GM12878 (cell line): ENCODE measurements around the gene ATP5PD. TPM values are rescaled to one million over a fixed set of nuclear protein-coding genes. Genes with fewer than 3 reads are reported as not detected.

Experiments
- ATAC-seq: fragments of 200-7000 bp; cut with Tn5 transposase; 3 replicates; pipeline ENCODE4 v1.9.1; 2020; ENCODE audit warnings: mild to moderate bottlenecking, moderate library complexity
- BruUV-seq: library from RNA; stranded (reverse); fragments of 400-500 nt; replicated peaks from 2 replicates; lab custom pipeline; 2021; lab: Mats Ljungman, UMichigan
- CTCF ChIA-PET: fragments of 300-600 bp; sonication (Branson Sonifier 250); formaldehyde crosslinking; extraction: SDS; loops from one replicate; lab custom pipeline; 2021; ENCODE audit warnings: inconsistent platforms; lab: Yijun Ruan, JAX
- POLR2A ChIA-PET: fragments of 350-600 bp; formaldehyde crosslinking; extraction: SDS; loops from one replicate; lab custom pipeline; 2021; ENCODE audit warnings: inconsistent platforms; lab: Charles Lee
- RAD21 ChIA-PET: fragments of 300-600 bp; sonication (Branson Sonifier 250); formaldehyde crosslinking; loops from one replicate; lab custom pipeline; 2023; ENCODE audit warnings: antibody characterized with exemption; ENCODE audit not compliant: unreplicated experiment; lab: Charles Lee
- SMC1A ChIA-PET: fragments of 300-600 bp; sonication (Branson Sonifier 250); formaldehyde crosslinking; loops from one replicate; lab custom pipeline; 2023; ENCODE audit not compliant: unreplicated experiment, uncharacterized antibody; lab: Charles Lee
- DNase-seq: peaks from one replicate; pipeline ENCODE4 v3.0.0-alpha.2; 2011; ENCODE audit warnings: low read depth, low spot score
- FAIRE-seq: peaks from 3 replicates; lab custom pipeline; 2011; peaks lifted over from hg19 to GRCh38; lab: Jason Lieb, UNC
- H2AFZ ChIP-seq: 2 replicates; pipeline ENCODE4 v1.6.0; 2011; ENCODE audit warnings: low read depth, low read length, control low read depth; ENCODE audit not compliant: control insufficient read depth
- H3K27ac ChIP-seq: 2 replicates; pipeline ENCODE4 v1.5.1; 2011; ENCODE audit warnings: control low read depth; ENCODE audit not compliant: control insufficient read depth, insufficient read depth
- H3K27me3 ChIP-seq, 2 experiments: replicated peaks in 1 of 2; 2 replicates each; pipeline versions ENCODE4 v1.6.0 to v1.6.1; 2011; ENCODE audit warnings: low read length in 1 of 2; ENCODE audit not compliant: control insufficient read depth in 2 of 2, insufficient read depth in 2 of 2
- H3K36me3 ChIP-seq, 2 experiments: 2 replicates each; pipeline ENCODE4 v1.5.1; 2011; ENCODE audit warnings: low read length in 1 of 2; ENCODE audit not compliant: control insufficient read depth in 2 of 2, insufficient read depth in 2 of 2
- H3K4me1 ChIP-seq: 2 replicates; pipeline ENCODE4 v1.6.1; 2011; ENCODE audit warnings: mild to moderate bottlenecking, low read length, moderate library complexity, mixed read lengths; ENCODE audit not compliant: control insufficient read depth, insufficient read depth
- H3K4me2 ChIP-seq: 2 replicates; pipeline ENCODE4 v1.6.0; 2011; ENCODE audit warnings: control low read depth; ENCODE audit not compliant: control insufficient read depth, insufficient read depth
- H3K4me3 ChIP-seq: fragments of 200-600 bp; sonication (generic); 2 replicates; pipeline ENCODE4 v1.5.1; 2016
- H3K79me2 ChIP-seq: 2 replicates; pipeline ENCODE4 v1.6.0; 2011; ENCODE audit warnings: low read length; ENCODE audit not compliant: control insufficient read depth, insufficient read depth
- H3K9ac ChIP-seq: 2 replicates; pipeline ENCODE4 v1.8.0; 2011; ENCODE audit warnings: low read length, control low read depth, mixed read lengths; ENCODE audit not compliant: control insufficient read depth, insufficient read depth
- H3K9me3 ChIP-seq: replicated peaks from 3 replicates; pipeline ENCODE4 v1.5.1; 2011; ENCODE audit warnings: mild to moderate bottlenecking, low read length; ENCODE audit not compliant: control insufficient read depth, insufficient read depth
- H4K20me1 ChIP-seq: 2 replicates; pipeline ENCODE4 v1.6.0; 2011; ENCODE audit not compliant: control insufficient read depth, insufficient read depth
- ATF3 ChIP-seq: IDR thresholded peaks from 2 replicates; pipeline ENCODE4 v1.6.1; 2011; ENCODE audit warnings: low read depth, mild to moderate bottlenecking, low read length, moderate library complexity, borderline replicate concordance; ENCODE audit errors: extremely low read depth
- BRCA1 ChIP-seq: IDR thresholded peaks from 2 replicates; pipeline ENCODE4 v1.6.1; 2011; ENCODE audit warnings: low read depth, low read length, improper control_type of control experiment
- CEBPB ChIP-seq, 2 experiments: fragments of 150-350 bp in 1 of 2; IDR thresholded peaks; 2 replicates each; pipeline ENCODE4 v1.6.1; 2012 to 2014; ENCODE audit warnings: low read depth in 2 of 2, low read length in 2 of 2, borderline replicate concordance in 1 of 2, inconsistent platforms in 1 of 2
- IRF3 ChIP-seq: fragments of 450-650 bp; IDR thresholded peaks from 2 replicates; pipeline ENCODE4 v1.6.1; 2014; ENCODE audit warnings: mild to moderate bottlenecking
- MAX ChIP-seq: IDR thresholded peaks from 2 replicates; pipeline ENCODE4 v1.6.1; 2012; ENCODE audit warnings: low read depth, low read length, improper control_type of control experiment
- WGBS: methylation state at CpG from one replicate; pipeline ENCODE4 v1.1.6; 2016; ENCODE audit warnings: low lambda C conversion rate; ENCODE audit not compliant: insufficient replicate concordance, insufficient coverage; ENCODE audit errors: missing lambda C conversion rate; 5-methylcytosine and 5-hydroxymethylcytosine counted together
- in situ Hi-C: fragments of 300-500 bp; cut with MboI; formaldehyde crosslinking; loops from 9 replicates; pipeline ENCODE4 v1.14.3; 2018; ENCODE audit warnings: mixed read lengths
- intact Hi-C: fragments of 100-400 bp; cut with micrococcal nuclease; formaldehyde crosslinking; loops from one replicate; pipeline ENCODE4 v1.14.2; 2022; ENCODE audit not compliant: unreplicated experiment
- polyA plus RNA-seq, 11 experiments: library from polyadenylated mRNA; depleted of rRNA in 4 of 11; unstranded in 6 of 11; stranded (reverse) in 5 of 11; fragments of >200 nt; fragmentation: Nextera tagmentation in 4 of 11; fragmentation: Illumina TruSeq in 1 of 11; extraction: Ambion mirVana in 4 of 11; extraction: Trizol in 1 of 11; gene quantifications; 1 replicate in 1 of 11; 2 replicates in 10 of 11; pipeline versions ENCODE4 v1.2.1 to v1.2.3, GENCODE V29; 2011 to 2016; ENCODE audit warnings: inconsistent platforms in 2 of 11, missing spikeins in 2 of 11, low read depth in 1 of 11
- total RNA-seq, 4 experiments: library from RNA; depleted of rRNA in 3 of 4; stranded (reverse); fragments of >200 nt in 3 of 4; fragmentation: Illumina TruSeq in 1 of 4; extraction: Trizol in 1 of 4; gene quantifications; 2 replicates each; pipeline versions ENCODE4 v1.2.1 to v1.2.3, GENCODE V29; 2013 to 2021

Gene ATP5PD
- total and polyA plus RNA-seq, 10 of the 15 experiments (the other 5 are each of a cell fraction or from before 2014, with no cell fraction given) = 172 to 772 (median 321) TPM

DNA sequence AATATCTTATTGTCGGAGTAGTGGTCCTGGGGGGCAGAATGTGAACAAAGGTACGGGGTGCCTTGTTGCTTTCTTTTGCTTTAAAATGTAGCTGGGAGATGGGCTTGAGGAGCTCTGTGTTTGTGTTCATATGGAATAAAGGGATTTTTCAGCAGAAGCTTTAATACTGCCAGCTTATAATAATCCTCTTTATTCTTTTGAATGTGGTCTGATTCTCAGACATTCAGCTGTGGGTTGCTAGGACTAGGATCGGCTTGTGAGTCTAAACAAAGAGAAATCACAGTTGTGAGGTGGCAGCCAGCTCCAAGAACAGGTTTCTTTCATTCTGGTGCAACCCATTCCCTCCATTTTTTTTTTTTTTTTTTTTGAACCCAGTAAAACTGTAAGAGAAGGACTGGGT is 27.1 kb downstream of the ATP5PD start (continued):
- TF ChIP-seq ATF3 (no peak), IRF3 (no peak)

GRCh38 chr17:75019146-75019545 is 27.6 kb downstream of the ATP5PD start:
- ChIA-PET CTCF (interaction anchor here (0.6 to 1.2 kb wide), 5 partner anchors 11 to 1590 kb away, joined by 3 to 4 read pairs (median 3); no protein-coding TSS in a partner anchor), SMC1A (interaction anchor here (0.6 to 1.1 kb wide), 3 partner anchors 8 to 285 kb away, joined by 3 to 4 read pairs (median 3); no protein-coding TSS in a partner anchor), POLR2A (interaction anchor here (0.6 kb wide), 1 partner anchor 30 kb away, joined by 3 read pairs; no protein-coding TSS in a partner anchor), RAD21 (no interaction called here)
- H2AFZ ChIP-seq = no peak overlapping the region
- TF ChIP-seq BRCA1 (no peak), CEBPB (IDR thresholded peaks at IDR 0.05; ENCODE audit: borderline replicate concordance in 1 of 2, low read depth in 2 of 2, low read length in 2 of 2) (no peak), MAX (no peak)
- BruUV-seq = no TSS peak
- DNase-seq (no peak), ATAC-seq (no peak), FAIRE-seq (no peak)
- WGBS = 89% methylated on average over 5 of the region's 5 CpGs
- H3K9me3 ChIP-seq = no peaks in the 10 kb centered on the region
- no peak overlapping the region for H3K9ac ChIP-seq
- no peaks in the 10 kb centered on the region for H3K27me3 ChIP-seq
- H3K4me1 ChIP-seq = no peaks in the 10 kb centered on the region
- in situ Hi-C loops = no loop called here
- intact Hi-C loops = no loop called here
- peaks cover 6 to 9% of the 10 kb centered on the region in 2 experiments; a peak in 3 of 4 replicates for H3K36me3 ChIP-seq
- H3K27ac ChIP-seq = no peak overlapping the region
- no peaks in the 10 kb centered on the region for H4K20me1 ChIP-seq
- H3K79me2 ChIP-seq = peaks cover 4% of the 10 kb centered on the region
- H3K4me3 ChIP-seq = no peak overlapping the region
- H3K4me2 ChIP-seq = no peak overlapping the region
